HG03139 (cell line): ENCODE measurements around the gene TGFBRAP1.
"Not testable (repeated sequence)": the region's sequence is repeated elsewhere in the genome, so short reads cannot be mapped to it uniquely, and the experiment has no call there.

Experiments
- ATAC-seq: cut with Tn5 transposase; IDR thresholded peaks from one replicate; pipeline ENCODE4 v1.9.1; 2021; ENCODE audit not compliant: unreplicated experiment

Gene TGFBRAP1

DNA sequence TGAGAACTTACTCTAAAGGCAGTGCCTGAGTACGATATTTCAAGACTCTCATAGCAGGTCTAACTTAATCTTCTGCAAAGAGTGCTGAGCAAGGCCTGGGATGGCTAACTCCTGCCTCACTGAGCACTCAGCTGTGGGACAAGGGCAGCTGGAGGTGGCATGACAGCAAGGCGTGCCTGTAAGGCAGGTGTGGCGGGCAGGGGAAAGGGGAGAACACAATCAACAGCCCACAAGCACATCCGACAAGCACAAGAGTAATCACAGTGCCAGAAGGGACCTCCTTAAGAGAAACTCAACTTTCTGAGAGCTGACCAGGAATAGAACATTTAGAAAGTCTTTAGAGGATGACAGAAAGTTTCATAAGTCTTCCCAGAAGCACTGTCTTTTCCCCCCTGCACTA, 46.0 kb downstream of the TGFBRAP1 start:
- ATAC-seq: no peak

- ATAC-seq: no peak
These were observed 49.3 kb downstream of the TGFBRAP1 start for GRCh38 chr2:105280281-105280680.

GRCh38 chr2:105279126-105279525, 50.4 kb downstream of the TGFBRAP1 start:
- no peak for ATAC-seq

DNA sequence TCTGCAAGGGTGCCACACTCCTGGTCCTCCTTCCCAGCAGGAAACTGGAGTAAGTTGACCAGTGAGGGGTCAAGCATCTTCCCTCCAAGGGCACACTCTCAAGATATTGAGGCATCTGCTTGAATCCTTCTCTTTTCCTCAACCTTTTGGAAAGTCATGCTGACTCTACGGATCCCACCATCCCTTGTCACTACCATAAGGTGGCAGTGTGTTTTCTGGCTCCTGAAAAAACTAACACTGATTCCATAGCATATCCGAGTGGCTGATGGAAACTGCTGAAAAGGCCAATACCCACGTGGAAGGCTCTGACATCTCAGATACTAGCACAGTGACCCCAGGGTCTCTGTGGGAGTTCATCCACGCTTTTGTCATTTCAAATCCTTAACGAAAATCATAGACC, 50.9 kb downstream of the TGFBRAP1 start:
- no peak for ATAC-seq

GRCh38 chr2:105274046-105274445, 55.5 kb downstream of the TGFBRAP1 start:
- ATAC-seq: no peak

DNA sequence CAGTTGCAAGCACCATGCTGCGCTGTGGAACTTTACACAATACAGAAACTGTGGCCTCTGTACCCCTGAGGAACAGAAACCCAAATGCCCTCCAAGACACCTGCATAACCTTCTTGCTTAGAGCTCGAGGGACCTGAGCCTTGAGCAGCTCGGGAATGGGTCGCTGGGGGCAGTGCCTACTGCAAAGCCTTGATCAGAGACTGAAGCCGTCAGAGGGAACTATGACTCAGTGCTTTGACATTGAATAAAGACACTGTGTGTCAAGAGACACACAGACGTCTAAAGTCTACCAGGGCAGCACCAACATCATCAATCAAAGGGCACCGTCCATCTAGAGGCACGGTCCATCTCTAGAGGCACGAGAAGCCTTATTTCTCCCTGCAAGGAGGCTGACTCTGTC, 57.4 kb downstream of the TGFBRAP1 start:
- no peak for ATAC-seq

DNA sequence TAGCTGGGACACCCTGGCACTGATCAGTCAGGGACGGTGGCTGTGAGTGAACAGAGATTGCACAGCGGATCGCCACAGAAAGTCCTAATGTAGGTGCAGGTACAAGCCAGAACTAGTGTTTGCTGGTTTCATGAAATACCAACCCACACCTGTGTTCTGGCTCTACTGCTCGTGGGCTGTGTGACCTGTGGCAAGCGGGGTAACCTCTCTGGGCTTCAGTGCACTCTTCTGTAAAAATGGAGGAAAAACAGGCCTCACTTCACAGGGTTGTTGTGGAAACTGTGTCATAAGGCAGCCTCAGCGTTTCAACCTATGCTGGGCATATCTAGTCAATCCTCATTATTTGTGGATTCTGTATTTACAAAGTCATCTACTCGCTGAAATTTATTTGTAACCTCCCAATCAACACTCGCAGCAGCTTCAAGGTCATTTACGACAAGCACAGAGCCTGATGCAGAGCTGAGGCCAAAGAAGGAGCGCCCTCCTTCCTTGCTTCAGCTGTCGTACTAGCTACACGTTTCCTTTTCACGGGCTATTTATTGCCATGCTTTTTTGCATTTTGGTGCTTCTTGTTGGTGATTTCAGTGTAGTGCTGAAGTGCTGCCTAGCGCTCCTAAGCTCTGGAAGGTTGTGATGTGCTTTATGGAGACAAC, 58.0 kb downstream of the TGFBRAP1 start:
- no peak for ATAC-seq

GRCh38 chr2:105269426-105269825, 60.1 kb downstream of the TGFBRAP1 start:
- no peak for ATAC-seq

GRCh38 chr2:105262651-105263091, 66.9 kb downstream of the TGFBRAP1 start:
- no peak for ATAC-seq

DNA sequence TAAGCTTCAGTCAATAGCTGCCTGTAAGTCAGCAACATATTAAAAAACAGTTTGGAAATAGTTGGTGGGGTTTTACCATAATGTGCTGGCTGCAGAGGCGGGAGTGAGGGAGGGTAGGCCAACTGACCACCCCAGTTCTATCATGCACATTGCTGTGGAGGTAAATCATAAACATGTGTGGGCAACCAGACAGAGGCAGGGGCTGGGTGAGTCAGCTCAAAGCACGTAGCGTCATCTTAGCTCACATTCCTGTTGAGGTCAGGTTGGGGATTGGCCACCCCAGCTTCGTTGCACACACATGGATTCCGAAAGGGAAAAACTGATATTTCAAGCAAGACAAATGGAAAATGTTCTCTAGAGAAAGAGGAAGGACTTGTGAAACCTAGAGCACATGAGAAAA, 68.5 kb downstream of the TGFBRAP1 start:
- no peak for ATAC-seq

DNA sequence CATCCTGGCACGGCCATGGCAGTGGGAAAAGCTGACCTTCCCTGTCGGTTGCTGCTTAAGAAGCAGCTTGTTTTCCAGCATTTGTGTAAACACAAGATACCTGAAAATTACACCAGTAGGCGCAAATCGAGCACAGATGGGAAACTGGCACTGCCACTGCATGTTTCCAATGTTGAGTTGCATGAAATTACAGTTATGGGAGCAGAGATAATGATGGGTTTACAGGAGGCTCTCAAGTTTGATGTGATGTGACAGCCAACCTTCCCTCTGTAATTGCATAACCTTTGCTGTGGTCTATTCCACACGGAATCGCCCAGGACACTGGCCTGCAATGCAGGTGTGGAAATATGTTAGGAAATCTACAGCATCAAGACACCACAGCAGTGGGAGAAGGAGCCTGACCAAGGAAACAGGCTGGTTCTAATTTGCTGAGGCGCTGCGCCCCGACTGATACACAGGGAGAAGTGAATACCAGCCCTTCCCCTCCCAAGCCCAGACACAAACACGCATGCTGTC, 70.6 kb downstream of the TGFBRAP1 start:
- ATAC-seq: no peak

- ATAC-seq: no peak
These were observed 71.6 kb downstream of the TGFBRAP1 start for GRCh38 chr2:105257981-105258380.

- ATAC-seq: no peak
These were observed 73.0 kb downstream of the TGFBRAP1 start for GRCh38 chr2:105256431-105257047.

DNA sequence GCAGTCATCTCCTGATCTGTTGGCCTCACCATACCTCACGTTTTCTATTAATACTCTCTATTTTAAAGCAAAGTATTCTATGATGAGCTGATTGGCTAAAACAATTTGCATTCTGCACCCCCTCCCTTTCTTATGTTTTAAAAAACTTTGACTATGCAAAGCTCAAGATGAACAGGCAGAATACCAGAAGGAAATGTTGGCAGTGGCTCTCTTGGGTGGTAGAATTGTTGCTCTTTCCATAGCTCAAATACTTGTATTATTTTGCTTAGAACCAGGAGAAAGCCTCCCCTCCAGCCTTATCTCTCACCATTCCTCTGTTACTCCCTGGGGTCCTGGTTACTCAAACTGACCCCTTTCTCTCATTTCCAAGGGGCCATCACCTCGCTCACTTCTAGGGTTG, 73.6 kb downstream of the TGFBRAP1 start:
- ATAC-seq: no peak

DNA sequence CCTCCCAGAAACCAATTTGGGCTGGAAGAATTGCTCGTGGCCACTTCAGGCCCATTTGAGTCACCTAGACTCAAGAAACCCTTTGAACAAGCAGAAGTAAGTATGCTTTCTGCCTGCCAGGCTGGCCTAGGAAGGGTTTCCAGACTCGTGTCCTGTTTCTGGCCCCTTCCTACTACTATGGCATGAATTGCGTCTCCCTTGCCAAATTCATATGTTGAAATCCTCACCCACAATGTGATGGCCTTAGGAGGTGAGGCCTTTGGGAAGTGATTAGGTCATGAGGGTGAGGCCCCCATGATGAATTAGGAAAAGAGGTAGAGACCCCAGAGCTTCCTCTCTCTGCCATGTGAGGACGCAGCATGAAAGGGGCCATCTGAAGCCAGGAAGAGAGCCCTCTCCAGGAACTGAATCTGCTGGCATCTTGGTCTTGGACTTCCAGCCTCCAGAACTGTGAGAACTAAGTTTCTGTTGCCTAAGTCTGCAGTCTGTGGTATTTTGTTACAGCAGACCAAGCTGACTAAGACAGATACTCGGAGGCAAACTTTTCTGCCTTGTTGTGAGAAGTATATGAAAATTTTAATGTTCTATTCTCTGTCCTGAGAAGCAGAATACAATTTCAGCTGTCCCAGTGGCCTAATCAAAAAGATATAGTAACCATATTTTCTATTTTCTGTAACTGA, 74.9 kb downstream of the TGFBRAP1 start:
- ATAC-seq: no peak

DNA sequence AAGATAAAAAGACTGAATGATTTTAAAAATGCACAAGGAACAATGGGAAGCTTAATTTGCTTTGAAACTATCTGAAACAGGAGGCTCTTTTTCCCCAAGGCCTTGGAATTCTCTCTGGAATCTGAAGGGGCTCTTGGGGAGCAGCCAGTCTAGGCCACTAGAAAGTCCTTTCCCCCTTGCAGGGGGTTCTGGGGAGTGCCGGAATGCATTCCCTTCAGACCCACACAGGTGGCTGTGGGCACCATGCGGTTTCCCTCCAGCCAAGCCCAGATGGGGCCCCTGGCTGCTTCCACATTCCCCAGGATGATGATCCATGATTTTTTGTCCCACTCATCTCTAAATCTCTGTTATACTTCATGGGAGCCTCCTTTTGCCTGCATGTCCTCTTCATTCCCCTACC, 77.3 kb downstream of the TGFBRAP1 start:
- ATAC-seq: no peak

GRCh38 chr2:105251016-105251648, 78.4 kb downstream of the TGFBRAP1 start:
- not testable (repeated sequence) for ATAC-seq

- no peak for ATAC-seq
These were observed 79.6 kb downstream of the TGFBRAP1 start for GRCh38 chr2:105249891-105250290.

GRCh38 chr2:105249181-105249580, 80.4 kb downstream of the TGFBRAP1 start:
- ATAC-seq: no peak

DNA sequence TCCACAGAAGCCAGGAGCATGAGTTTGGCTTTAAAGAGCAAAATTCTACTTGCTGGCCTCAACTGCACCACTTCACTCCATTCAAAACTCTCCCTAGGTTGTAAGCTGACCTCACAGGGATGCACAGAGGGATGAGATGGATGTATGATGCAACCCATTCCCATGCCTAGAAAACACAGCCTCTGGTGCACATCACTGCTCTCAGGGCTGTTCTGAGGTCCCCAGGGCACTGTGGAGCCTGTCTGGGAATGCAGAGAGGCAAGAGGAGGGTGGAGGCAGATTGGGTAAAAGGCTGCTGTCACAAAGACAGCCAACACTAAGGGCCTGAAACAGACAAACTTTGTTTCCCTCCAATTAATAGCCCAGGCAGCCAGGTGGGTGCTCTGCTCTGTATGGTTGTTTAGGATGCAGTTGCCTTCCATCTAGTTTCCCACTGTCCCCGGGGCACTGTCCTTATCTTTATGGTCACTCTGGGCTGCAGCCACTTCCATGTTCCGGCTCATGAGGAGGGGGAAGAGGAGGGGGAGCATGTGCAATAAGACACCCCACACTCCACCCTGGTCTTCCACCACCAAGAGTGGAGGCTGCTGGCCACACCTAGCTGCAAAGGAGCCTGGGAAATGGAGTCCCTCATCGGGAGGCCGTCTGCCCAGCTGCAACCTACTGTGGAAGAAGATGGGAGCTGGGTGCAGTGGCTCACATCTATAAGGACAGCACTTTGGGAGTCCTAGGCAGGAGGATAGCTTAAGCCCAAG, 81.0 kb downstream of the TGFBRAP1 start:
- no peak for ATAC-seq

GRCh38 chr2:105244451-105244850, 85.1 kb downstream of the TGFBRAP1 start:
- ATAC-seq: no peak
